ENCODE data around the gene HCN2.
"Not testable (repeated sequence)": the region's sequence is repeated elsewhere in the genome, so short reads cannot be mapped to it uniquely, and the experiment has no call there.

HCN2 gene

GRCh38 chr19:582497-583197 lies 7.0 kb upstream of the HCN2 start:
- no peak for DNase-seq (ENCODE audit: low read depth)
- no peak for TF ChIP-seq CTCF (IDR thresholded peaks at IDR 0.05; ENCODE audit: insufficient read depth, low read depth, low read length, missing control alignments)

DNA sequence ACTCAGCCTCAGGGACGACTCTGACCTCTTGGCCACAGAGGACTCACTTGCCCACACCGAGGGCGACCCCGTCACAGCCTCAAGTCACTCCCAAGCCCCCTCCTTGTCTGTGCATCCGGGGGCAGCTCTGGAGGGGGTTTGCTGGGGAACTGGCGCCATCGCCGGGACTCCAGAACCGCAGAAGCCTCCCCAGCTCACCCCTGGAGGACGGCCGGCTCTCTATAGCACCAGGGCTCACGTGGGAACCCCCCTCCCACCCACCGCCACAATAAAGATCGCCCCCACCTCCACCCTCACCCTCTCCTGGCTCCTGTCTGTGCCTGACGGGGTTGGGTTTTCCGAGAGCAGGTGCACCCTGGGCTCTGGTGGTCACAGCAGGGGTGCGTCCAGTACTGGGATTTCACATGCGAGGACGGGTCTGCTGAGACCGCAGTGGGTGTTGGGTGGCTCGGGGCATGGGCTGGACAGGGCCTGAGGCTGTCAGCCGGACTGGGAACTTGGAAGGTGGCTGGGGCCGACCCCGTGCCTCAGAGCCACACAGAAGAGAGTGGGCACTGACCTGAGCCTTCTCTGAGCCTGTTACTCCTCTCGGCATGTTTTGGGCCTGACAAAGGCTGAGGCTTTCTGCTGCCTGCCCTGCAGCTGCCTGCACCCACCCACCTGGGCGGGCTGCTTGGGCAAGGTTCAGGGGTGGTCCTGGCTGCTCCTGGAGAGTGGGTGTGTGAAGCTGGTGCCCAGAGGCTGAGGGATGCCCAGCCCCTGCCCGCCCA lies 6.3 kb upstream of the HCN2 start:
- no peak for DNase-seq (ENCODE audit: low read depth)
- no peak overlapping the region for H3K4me3 ChIP-seq (ENCODE audit: low read depth, low read length)
- TF ChIP-seq CTCF (IDR thresholded peaks at IDR 0.05; ENCODE audit: insufficient read depth, low read depth, low read length, missing control alignments) = no peak

More at GRCh38 chr19:582497-583197, 7.0 kb upstream of the HCN2 start:
- no peak overlapping the region for H3K4me3 ChIP-seq (ENCODE audit: low read depth, low read length)

DNA sequence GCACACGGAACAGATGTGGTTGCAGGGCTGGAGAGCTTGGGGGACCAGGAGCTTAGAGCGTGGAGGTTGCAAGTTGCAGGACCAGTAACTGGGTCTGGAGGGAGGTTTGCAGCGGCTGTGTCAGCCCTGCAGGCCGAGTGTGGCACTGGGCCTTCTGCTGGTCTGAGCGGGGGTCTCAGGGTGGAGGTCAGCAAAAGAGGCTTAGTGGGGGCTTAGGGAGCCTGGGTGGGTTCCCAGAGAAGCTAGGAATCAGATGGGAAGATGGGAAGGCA lies 5.8 kb upstream of the HCN2 start:
- no peak overlapping the region for H3K4me3 ChIP-seq (ENCODE audit: low read depth, low read length)
- no peak for TF ChIP-seq CTCF (IDR thresholded peaks at IDR 0.05; ENCODE audit: insufficient read depth, low read depth, low read length, missing control alignments)
- DNase-seq (ENCODE audit: low read depth) = no peak

DNA sequence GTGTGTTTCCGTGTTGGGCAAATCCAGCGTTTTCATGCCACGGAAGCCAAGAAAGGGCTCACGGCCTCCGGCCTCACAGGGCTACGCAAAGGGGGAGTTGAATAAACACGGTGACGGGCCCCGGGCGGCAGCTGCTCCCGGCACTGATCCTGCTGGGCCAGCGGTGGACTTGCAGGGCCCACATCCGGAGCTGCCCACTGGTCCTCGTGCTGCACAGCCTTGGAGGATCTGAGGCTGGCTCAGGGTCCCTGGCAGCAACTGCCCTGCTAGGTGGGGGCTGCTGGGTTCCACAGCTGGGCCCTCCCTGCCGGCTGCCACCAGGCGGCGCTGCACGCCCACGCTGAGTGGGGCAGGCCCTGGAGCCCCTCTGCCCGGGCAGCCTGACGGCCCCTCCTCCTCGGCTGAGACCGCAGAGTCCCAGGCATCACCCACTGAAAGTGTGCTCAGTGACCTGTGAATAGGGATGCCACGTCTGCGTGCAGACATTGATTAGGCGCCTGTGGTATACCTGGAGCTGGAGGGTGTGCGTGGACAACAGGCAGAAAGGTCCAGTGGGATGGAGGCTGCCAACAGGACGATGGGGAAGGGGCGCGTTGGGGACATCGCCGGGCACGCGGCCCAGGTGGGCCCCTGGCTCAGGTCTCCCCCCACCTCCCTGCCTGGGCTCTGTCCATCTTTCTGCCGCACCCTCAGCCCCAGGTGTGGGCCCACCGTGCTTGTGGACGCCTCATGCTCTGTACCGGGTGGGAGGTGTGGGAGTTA lies 5.3 kb upstream of the HCN2 start:
- TF ChIP-seq CTCF (IDR thresholded peaks at IDR 0.05; ENCODE audit: insufficient read depth, low read depth, low read length, missing control alignments) = peak; percentile 98
- peak; percentile 68 for DNase-seq (ENCODE audit: low read depth)

GRCh38 chr19:585146-585545 lies 4.5 kb upstream of the HCN2 start:
- not testable (repeated sequence) for DNase-seq (ENCODE audit: low read depth); H3K4me3 ChIP-seq (ENCODE audit: low read depth, low read length)

More for the DNA sequence above, 5.3 kb upstream of the HCN2 start:
- H3K4me3 ChIP-seq (ENCODE audit: low read depth, low read length) = no peak overlapping the region

GRCh38 chr19:585551-586110 lies 4.0 kb upstream of the HCN2 start:
- DNase-seq (ENCODE audit: low read depth) = no peak
- no peak overlapping the region for H3K4me3 ChIP-seq (ENCODE audit: low read depth, low read length)
- no peak for TF ChIP-seq CTCF (IDR thresholded peaks at IDR 0.05; ENCODE audit: insufficient read depth, low read depth, low read length, missing control alignments)

Data from GM12865 (cell line).